DND-41 (cell line): ENCODE results near the gene KLF3.

ENCODE experiments used
- ATAC-seq: fragments of 200-7000 bp; cut with Tn5 transposase; 3 replicates; pipeline ENCODE4 v1.9.1; 2021; ENCODE audit warnings: low read depth; ENCODE audit not compliant: insufficient read depth
- DNase-seq: peaks from one replicate; pipeline ENCODE4 v3.0.0-alpha.2; 2020
- H2AFZ ChIP-seq: 2 replicates; pipeline ENCODE4 v1.6.0; 2012; ENCODE audit warnings: low read depth, low read length
- H3K27ac ChIP-seq: 2 replicates; pipeline ENCODE4 v1.5.1; 2012; ENCODE audit warnings: low read length, inconsistent platforms
- H3K27me3 ChIP-seq: fragments of 200-600 bp; sonication (generic); 2 replicates; pipeline ENCODE4 v1.6.0; 2012; ENCODE audit warnings: low read length, mild to moderate bottlenecking, inconsistent platforms; ENCODE audit not compliant: insufficient read depth, poor library complexity
- H3K36me3 ChIP-seq: 2 replicates; pipeline ENCODE4 v1.5.1; 2012; ENCODE audit warnings: low read length, inconsistent platforms; ENCODE audit not compliant: insufficient read depth
- H3K4me1 ChIP-seq: 2 replicates; pipeline ENCODE4 v1.5.1; 2012; ENCODE audit warnings: mild to moderate bottlenecking, low read length; ENCODE audit not compliant: insufficient read depth
- H3K4me2 ChIP-seq: 2 replicates; pipeline ENCODE4 v1.6.0; 2012; ENCODE audit warnings: mild to moderate bottlenecking, moderate library complexity, low read length, inconsistent platforms; ENCODE audit not compliant: insufficient read depth
- H3K4me3 ChIP-seq, 2 experiments: fragments of 200-600 bp in 1 of 2; shearing (Covaris generic) in 1 of 2; 2 replicates each; pipeline ENCODE4 v1.5.1; 2012 to 2016; ENCODE audit warnings: inconsistent platforms in 2 of 2, low read length in 2 of 2, mild to moderate bottlenecking in 2 of 2, low read depth in 1 of 2, moderate library complexity in 1 of 2
- H3K79me2 ChIP-seq: 2 replicates; pipeline ENCODE4 v1.6.0; 2012; ENCODE audit warnings: low read length, inconsistent platforms; ENCODE audit not compliant: insufficient read depth
- H3K9ac ChIP-seq: 2 replicates; pipeline ENCODE4 v1.6.0; 2012; ENCODE audit warnings: low read depth, mild to moderate bottlenecking, inconsistent platforms, low read length, moderate library complexity
- H3K9me3 ChIP-seq: 2 replicates; pipeline ENCODE4 v1.5.1; 2012; ENCODE audit warnings: low read length, moderate library complexity, mild to moderate bottlenecking, inconsistent platforms; ENCODE audit not compliant: insufficient read depth, severe bottlenecking
- H4K20me1 ChIP-seq: 2 replicates; pipeline ENCODE4 v1.6.0; 2012; ENCODE audit warnings: low read length; ENCODE audit not compliant: insufficient read depth
- EZH2 ChIP-seq: IDR thresholded peaks from 3 replicates; pipeline ENCODE4 v1.6.1; 2012; ENCODE audit warnings: borderline replicate concordance, low read depth, mild to moderate bottlenecking, moderate library complexity, low read length, inconsistent platforms; ENCODE audit not compliant: severe bottlenecking
- TF ChIP-seq, protein P1 (sequence below): IDR thresholded peaks from 2 replicates; pipeline ENCODE4 v1.5.1; 2012; ENCODE audit warnings: borderline replicate concordance, low read length, moderate library complexity, mild to moderate bottlenecking; ENCODE audit not compliant: poor library complexity, severe bottlenecking; ENCODE audit errors: extremely low read depth

KLF3 gene

GRCh38 chr4:38687571-38688011, 23.6 kb downstream of the KLF3 start:
- ATAC-seq (no peak), DNase-seq (no peak)
- Histone ChIP-seq H3K36me3 (no peaks in the 10 kb centered on the region; the same call in 1 of the 2 replicates), H3K27ac (no peak overlapping the region), H3K4me1 (no peaks in the 10 kb centered on the region), H3K4me3 (no peak overlapping the region), H2AFZ (no peak overlapping the region), H3K79me2 (no peaks in the 10 kb centered on the region), H3K27me3 (no peaks in the 10 kb centered on the region), H3K9me3 (no peaks in the 10 kb centered on the region), H3K9ac (no peak overlapping the region), H4K20me1 (no peaks in the 10 kb centered on the region), H3K4me2 (no peak overlapping the region)
- no peak for TF ChIP-seq EZH2
- TF ChIP-seq, protein P1, sequence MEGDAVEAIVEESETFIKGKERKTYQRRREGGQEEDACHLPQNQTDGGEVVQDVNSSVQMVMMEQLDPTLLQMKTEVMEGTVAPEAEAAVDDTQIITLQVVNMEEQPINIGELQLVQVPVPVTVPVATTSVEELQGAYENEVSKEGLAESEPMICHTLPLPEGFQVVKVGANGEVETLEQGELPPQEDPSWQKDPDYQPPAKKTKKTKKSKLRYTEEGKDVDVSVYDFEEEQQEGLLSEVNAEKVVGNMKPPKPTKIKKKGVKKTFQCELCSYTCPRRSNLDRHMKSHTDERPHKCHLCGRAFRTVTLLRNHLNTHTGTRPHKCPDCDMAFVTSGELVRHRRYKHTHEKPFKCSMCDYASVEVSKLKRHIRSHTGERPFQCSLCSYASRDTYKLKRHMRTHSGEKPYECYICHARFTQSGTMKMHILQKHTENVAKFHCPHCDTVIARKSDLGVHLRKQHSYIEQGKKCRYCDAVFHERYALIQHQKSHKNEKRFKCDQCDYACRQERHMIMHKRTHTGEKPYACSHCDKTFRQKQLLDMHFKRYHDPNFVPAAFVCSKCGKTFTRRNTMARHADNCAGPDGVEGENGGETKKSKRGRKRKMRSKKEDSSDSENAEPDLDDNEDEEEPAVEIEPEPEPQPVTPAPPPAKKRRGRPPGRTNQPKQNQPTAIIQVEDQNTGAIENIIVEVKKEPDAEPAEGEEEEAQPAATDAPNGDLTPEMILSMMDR = no peak

- H3K4me1 ChIP-seq = no peaks in the 10 kb centered on the region
- TF ChIP-seq, protein P1 = no peak
- TF ChIP-seq EZH2 = no peak
- ATAC-seq = no peak
- H3K27me3 ChIP-seq = no peaks in the 10 kb centered on the region
- H3K4me3 ChIP-seq = no peak overlapping the region
- no peaks in the 10 kb centered on the region for H3K79me2 ChIP-seq
- no peak overlapping the region for H3K27ac ChIP-seq
- H3K4me2 ChIP-seq = no peak overlapping the region
- no peaks in the 10 kb centered on the region; the same call in 1 of the 2 replicates for H3K36me3 ChIP-seq
- H3K9ac ChIP-seq = no peak overlapping the region
- no peaks in the 10 kb centered on the region for H3K9me3 ChIP-seq
- H2AFZ ChIP-seq = no peak overlapping the region
- no peaks in the 10 kb centered on the region for H4K20me1 ChIP-seq
- no peak for DNase-seq
Measured at GRCh38 chr4:38688676-38689355, 24.8 kb downstream of the KLF3 start.

GRCh38 chr4:38691251-38692008, 27.4 kb downstream of the KLF3 start:
- no peak overlapping the region for H2AFZ ChIP-seq
- no peak overlapping the region for H3K4me3 ChIP-seq
- no peaks in the 10 kb centered on the region for H3K79me2 ChIP-seq
- no peak overlapping the region for H3K27ac ChIP-seq
- no peak for DNase-seq
- no peak overlapping the region for H3K9ac ChIP-seq
- H3K4me1 ChIP-seq = no peaks in the 10 kb centered on the region
- no peak overlapping the region for H3K4me2 ChIP-seq
- ATAC-seq = no peak
- peaks cover 3% of the 10 kb centered on the region; the same call in 1 of the 2 replicates for H3K36me3 ChIP-seq
- H3K9me3 ChIP-seq = no peaks in the 10 kb centered on the region
- H3K27me3 ChIP-seq = no peaks in the 10 kb centered on the region
- no peaks in the 10 kb centered on the region for H4K20me1 ChIP-seq
- no peak for TF ChIP-seq EZH2
- TF ChIP-seq, protein P1 = no peak
